ENCODE results near the gene SRRD.

- TF ChIP-seq EZH2phosphoT487 (IDR thresholded peaks at IDR 0.05; ENCODE audit: insufficient read depth, low read depth) (no peak), EZH2 (IDR thresholded peaks at IDR 0.05; ENCODE audit: insufficient read depth, poor library complexity, severe bottlenecking) (no peak)
Measured at GRCh38 chr22:26503758-26504157, 20.1 kb downstream of the SRRD start.
